HG03064 (cell line): Measurements from ENCODE around the gene CTSW.
A peak's percentile ranks its signal among the peaks of the same experiment; 100 is the strongest.

Source experiments
- ATAC-seq: cut with Tn5 transposase; IDR thresholded peaks from one replicate; pipeline ENCODE4 v1.9.1; 2021; ENCODE audit warnings: low read depth; ENCODE audit not compliant: unreplicated experiment

The CTSW gene

DNA sequence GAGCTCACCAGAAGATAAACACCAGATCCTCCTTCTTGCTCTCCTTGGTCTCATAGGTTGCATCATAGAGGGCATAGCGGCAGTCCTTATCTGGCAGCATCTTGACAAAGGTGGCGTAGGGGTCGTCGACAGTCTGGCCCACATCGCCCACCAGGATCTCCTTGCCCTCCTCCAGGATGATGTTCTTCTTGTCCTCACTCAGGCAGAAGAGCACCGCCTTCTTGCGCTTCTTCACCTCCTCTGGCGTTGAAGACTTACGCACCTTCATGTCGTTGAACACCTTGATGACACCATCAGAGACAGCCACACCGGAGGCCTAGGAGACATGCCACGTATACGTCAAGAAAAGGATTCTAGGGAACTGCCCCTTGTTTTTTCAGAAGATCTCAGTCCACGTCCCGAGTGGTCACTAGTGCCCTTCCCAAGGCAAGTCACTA, 23.7 kb upstream of the CTSW start:
- ATAC-seq, result no peak

DNA sequence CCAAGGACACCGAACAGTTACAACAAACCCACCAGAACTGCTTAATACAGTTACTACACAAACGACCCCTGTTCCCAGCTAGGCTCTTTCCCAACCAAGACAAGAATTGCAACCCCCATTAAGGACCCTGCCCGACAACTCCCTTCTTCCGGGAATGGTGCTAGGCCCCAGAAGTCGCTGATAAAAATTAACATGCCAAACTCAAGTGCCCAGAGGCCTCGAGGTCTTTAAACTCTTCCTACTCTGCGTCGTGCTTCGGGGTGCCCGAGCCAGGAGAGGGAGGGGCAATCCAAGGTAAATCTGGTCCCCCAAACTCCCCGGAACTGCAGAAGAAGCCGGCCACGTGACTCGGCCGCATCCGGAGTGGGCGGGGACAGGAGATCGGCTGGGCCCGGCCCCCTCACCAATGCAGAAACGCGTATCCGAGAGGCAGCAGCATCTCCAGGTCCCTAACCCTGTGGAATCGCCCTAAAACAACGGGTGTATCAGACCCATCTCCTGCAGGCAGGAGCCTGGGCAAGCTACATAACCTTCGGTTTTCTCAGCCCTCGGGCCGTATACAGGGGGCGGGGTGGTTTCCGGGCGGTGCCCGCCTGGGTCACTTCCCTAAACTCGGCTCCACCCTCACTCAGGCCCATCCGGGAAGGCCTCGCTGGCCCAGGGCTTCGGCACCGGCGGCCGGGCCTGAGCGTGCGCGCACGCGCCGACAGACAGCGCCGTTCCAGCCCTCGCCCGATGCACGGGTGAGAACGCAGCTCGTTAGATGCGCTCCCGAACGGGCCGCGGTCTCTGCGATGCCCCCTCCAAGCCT, 22.7 kb upstream of the CTSW start:
- ATAC-seq, result no peak

DNA sequence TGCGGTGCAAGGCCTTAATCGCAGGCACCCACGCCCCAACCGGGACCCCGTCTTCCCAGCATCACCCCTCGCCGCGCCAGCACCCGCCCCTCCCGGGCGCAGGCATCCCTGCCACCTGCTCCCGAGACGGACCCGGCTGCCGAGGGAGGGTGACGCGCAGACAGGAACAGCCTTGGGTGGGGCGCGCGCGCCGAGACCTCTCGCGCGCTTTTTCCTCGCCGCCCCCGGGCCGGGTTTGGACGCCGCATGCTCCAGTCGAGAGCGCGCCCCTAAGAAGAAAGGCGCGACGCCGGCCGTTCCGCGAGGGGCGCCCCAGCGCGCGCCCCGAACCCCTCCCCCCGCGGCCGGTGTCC, 22.2 kb upstream of the CTSW start:
- no peak for ATAC-seq

DNA sequence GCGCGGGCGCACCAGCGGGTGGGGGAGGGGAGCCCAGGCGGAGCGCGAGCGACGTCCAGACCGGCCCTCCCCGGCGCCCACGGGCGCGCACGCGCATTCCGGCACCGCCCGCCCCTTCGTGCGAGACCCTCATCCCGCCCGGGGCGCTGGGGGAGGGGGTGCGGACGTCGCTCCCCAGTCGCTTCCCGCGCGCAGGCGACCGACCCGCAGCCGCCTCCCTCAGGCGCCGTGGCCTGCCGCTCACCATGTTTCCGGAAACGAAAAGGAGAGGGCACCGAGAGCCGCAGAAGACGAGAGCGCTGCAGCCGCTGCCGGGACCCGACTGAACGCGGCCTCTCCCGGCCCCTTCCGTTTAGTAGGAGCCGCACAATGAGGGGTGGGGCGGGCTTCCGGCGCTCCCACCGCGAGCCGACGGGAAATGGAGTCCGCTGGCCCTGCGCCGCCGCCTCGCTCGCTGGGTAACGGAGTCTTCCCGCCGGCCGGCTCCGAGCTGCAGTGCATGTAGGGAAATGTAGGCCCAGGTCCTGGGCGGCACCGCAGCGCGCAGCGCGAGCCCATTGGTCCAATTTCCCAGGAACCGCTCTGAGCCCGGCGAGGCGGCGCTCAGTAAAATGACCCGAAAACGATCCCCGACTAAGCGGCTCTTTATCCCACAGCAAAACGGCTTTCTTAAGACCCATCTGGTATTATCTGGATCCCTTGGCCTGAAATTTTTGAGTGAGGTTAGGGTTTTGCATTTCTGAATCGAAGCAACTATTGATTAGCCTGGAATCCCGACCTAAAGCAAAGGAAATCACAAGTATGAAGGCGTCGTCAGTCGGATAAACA, 21.6 kb upstream of the CTSW start, which contains the start of gene CFL1:
Gene CFL1 (minus strand): TSS at position 328 of the 828 bp plus-strand sequence. CDS start 81 bp downstream, at position 247.
- ATAC-seq, result peak; percentile 34

DNA sequence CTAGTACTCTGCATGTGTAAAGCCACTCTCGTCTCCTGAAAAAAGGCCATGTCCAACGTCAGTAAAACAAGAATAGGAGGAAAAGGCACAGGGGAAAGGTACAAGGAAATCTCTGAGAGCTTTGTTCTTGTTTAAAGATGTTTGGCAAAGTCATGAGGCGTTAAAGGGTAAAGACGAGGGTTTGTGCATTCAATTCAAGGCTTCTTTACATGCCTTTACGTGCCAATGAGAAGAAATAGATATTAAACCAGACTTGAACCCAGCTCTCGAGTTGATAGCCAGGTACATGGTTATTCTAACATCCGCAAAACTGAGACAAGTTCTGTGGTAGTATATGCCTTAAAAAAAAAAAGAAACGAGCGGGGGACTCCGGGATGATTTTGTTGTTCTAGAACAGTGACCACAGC, 21.0 kb upstream of the CTSW start:
- no peak for ATAC-seq

DNA sequence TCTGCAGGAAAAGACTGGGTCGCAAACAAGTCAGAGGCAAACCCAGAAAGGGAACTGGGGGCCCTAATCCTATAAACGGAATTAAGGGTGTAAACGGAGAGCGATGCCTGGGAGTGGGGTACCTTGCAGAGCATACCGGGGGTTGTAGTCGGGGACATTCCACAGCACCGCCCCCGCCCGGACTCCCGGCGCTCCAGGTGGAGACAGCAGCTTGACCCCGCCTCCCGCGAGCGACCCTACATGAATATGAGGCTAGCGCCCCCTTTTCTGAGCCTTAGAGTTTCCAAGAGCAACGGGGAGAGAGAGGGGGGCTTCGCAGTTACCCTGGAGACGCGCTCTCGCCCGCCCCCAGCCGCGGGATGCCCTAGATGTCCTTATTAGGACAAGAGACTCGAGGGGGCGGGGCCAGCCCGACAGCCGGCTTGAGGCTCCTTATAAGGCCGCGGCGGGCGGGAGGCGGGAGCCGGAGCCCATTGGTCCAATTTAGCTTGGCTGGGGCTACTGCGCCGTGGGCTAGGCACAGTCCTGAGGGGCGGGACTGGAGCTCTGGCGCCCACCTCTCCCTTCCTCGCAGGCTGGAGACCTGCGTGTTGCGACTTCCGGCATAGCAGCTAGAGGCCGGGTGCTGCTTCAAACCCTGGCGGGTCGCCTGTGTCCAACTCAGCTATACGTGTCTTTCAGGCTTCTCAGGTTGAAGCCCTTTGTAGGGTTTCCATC, 20.4 kb upstream of the CTSW start:
- peak; percentile 43 for ATAC-seq

DNA sequence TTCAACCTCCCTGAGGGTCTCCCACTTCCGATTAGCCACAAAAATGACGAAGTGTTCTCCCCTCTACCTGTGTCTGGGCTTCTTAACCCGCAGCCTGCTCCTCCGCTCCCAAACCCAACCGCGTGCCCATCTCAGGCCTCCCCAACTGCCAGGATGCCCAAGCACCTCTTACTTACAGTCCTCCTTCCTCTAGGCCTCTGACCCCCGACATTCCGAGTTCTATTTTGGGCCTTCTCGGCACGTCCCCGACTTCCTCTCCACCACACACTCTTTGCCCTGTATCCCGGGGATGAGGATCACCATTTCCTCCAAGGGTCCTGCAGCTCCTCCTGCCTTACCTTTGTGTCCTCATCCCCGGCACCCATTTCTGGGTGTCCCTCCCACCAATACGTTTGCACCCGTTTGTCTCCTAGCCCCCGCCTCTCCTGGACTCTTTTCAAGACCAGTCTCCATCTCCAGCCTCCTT, 19.8 kb upstream of the CTSW start:
- ATAC-seq, result no peak

DNA sequence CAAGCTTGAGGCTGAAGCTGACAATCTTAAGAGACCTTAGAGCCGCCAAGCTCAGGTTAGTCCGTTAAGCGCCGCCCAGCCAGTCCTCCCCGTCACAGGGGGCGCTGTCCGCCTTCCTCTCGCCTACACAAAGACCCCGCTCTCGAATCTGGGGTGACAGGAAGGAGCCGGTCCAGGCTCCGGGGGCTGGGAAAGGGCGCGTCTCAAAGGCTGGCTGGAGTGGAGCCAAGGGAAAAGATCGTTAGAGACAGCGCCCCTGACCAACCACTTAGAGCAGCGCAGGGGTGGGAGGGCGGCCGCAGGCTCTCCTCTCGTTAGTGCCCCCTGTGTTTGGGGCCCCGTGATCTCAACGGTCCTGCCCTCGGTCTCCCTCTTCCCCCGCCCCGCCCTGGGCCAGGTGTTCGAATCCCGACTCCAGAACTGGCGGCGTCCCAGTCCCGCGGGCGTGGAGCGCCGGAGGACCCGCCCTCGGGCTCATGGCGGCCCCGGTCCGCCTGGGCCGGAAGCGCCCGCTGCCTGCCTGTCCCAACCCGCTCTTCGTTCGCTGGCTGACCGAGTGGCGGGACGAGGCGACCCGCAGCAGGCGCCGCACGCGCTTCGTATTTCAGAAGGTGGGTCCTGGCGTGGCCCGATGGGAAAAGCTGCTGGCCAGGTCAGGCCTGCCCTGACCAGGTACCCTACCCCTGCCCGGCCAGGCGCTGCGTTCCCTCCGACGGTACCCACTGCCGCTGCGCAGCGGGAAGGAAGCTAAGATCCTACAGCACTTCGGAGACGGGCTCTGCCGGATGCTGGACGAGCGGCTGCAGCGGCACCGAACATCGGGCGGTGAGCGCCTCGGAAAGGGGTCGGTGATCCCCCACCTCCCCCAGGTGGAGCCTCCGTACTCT, 19.1 kb upstream of the CTSW start, which contains the start of gene MUS81:
Gene MUS81 (plus strand): TSS at position 156 of the 887 bp plus-strand sequence. CDS start 321 bp downstream, at position 477.
- ATAC-seq, result no peak

DNA sequence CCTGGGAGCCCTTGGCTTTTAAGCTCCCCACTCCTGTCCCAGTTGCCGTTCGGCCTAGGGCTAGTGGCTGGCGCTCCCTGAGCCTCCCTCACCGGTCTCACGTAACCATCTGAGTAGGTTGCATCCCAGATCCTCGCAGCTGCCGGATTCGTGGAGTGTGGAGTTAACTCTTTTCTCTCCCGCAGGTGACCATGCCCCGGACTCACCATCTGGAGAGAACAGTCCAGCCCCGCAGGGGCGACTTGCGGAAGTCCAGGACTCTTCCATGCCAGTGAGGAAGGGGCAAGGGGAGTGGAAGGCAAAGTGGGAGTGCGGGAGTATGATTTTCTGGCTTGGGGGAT, 18.5 kb upstream of the CTSW start:
- no peak for ATAC-seq

DNA sequence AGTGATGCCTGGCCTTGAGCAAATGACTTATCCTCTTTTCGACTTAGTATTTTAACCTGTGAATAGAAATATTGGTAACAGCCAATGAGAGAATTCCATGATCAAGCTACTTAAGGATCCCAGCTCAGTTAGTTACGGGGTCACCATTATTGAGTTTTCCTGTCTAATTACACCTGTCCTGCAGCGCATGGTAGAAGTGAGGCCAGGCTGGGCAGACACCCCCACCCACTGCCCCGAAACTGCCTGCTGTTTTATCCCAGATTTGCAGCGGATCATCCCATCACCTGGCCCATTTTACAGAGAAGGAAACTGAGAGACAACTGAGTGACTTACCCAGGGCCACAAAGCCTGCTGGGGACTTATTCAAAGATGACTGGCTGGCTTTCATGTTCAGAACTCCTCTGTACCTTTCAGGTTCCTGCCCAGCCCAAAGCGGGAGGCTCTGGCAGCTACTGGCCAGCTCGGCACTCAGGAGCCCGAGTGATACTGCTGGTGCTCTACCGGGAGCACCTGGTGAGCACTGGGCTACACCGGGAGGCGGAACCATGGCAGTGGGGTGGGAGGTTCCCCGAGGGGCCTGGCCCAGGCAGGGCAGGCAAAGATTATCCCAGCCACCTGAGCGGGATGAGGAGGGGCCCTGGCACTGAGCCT, 18.0 kb upstream of the CTSW start:
- no peak for ATAC-seq

DNA sequence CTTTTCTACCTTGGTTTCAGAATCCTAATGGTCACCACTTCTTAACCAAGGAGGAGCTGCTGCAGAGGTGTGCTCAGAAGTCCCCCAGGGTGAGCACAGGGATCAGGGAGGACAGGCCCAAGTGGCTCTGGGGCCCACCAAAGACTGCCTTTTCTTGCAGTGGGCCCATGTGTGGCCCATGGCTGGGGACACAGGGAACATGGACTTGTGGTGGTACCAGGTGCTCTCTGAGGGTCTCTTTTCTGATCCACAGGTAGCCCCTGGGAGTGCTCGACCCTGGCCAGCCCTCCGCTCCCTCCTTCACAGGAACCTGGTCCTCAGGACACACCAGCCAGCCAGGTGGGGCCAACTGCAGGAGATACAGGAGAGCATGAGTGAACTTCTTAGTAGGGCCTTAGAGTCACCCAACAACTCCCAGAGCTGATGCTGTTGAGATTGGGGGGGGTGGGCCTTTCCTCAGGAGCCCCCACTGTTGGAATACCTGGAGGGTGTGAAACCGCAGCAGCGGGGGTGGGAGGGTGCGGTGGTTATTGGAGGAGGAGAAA, 17.4 kb upstream of the CTSW start:
- ATAC-seq, result no peak

DNA sequence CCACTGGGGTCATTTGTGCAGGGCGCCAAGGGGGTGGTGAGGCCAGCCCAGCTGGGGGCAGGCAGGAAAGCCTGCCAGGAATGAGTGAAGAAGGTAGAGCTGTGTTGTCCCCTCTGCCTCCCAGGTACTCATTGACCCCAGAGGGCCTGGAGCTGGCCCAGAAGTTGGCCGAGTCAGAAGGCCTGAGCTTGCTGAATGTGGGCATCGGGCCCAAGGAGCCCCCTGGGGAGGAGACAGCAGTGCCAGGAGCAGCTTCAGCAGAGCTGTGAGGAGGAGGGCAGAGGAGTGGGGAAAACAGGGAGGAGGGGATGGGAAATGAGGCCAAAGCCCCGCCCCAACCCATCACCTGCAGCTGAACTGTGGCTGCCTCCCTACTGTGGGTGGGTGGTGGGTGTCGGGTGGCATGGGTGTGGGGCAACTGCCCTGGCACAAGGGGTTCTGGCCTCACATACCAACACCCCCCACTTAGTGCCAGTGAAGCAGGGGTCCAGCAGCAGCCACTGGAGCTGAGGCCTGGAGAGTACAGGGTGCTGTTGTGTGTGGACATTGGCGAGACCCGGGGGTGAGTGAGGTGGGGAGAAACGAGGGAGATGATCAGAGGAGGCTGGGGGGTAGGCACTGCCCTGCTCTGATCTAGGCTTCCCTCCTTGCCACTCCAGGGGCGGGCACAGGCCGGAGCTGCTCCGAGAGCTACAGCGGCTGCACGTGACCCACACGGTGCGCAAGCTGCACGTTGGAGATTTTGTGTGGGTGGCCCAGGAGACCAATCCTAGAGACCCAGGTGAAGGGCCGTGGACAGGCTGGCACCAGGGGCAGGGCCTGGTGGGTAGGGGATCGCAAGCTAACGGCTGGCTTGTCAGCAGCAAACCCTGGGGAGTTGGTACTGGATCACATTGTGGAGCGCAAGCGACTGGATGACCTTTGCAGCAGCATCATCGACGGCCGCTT, 16.4 kb upstream of the CTSW start:
- no peak for ATAC-seq

DNA sequence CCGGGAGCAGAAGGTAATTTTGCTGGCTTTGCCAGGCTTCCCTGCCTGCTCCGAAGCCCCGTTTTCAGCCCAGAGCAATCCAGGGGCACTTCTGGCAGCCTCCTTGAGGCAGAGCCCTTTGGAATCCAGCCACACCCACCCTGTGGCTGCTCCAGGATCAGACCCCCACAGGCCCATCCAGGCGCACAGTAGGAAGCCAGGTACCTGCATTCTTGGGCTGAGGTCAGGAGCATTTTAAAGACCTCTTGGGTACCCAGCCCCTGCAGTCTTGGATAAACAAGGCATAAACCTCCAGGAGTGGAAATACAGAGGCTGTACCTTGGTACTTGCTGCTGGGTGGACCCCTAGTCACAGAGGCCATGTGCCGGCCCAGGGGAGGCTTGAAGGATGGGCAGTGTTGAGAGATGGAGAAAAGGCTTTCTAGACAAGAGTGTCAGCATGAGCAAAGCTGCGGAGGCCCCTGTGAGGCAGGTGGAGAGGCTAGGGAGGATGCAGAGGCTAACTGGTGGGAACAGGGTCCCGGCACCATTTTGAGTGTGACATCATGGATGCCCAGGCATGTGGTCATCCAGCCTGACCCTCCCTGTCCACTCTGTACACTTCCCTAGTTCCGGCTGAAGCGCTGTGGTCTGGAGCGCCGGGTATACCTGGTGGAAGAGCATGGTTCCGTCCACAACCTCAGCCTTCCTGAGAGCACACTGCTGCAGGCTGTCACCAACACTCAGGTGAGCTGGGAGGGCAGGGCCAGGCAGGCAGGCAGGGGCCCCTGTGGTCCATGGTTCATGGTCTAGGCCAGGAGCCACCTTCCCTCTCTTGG, 15.5 kb upstream of the CTSW start:
- no peak for ATAC-seq

DNA sequence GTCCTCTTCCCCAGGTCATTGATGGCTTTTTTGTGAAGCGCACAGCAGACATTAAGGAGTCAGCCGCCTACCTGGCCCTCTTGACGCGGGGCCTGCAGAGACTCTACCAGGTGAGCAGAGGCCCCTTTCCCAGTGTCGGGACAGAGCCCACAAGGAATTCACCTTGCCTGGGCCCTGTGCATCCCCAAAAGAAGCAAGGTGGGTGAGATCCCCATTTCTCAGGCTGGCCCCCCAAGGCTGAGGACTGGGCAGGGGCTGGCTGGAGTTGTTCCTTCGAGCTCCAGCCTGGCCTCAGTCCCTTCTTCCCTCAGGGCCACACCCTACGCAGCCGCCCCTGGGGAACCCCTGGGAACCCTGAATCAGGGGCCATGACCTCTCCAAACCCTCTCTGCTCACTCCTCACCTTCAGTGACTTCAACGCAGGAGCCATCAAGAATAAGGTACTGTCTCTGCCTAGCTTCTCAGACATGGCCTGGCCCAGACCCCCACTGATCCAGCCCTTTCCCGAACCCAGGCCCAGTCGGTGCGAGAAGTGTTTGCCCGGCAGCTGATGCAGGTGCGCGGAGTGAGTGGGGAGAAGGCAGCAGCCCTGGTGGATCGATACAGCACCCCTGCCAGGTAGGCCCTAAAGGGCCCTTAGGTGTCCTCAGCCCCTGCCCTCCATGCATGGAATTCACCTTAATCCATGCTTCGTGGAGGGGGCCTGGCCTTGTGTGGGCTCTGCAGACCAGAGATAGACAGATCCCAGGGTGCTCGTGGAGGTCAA, 14.7 kb upstream of the CTSW start:
- no peak for ATAC-seq

DNA sequence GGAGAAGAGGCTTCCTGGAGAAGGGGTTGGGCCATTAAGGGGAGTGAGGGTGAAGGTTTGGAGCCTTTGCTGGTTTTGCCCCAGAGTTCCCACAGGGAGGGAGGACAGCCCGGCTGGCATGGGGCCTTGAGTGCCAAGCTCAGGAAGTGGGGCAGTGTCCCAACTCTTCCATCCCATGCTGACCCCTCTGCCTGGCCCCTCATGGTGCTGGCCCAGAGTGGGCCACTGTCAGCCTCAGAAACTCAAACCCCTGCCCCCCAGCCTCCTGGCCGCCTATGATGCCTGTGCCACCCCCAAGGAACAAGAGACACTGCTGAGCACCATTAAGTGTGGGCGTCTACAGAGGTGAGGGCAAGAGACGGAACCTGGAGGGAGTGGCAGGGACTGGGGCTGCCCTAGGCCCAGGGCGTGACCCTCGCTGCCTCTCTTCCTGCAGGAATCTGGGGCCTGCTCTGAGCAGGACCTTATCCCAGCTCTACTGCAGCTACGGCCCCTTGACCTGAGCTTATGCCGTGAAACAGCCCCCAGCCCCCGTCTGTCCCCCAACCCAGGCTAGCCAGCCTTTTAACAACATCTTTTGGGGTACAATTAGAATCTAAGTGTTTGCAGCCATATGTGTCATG, 14.0 kb upstream of the CTSW start:
- no peak for ATAC-seq
